ENCODE results near the gene ZNF565.
"Not testable (repeated sequence)": the region's sequence is repeated elsewhere in the genome, so short reads cannot be mapped to it uniquely, and the experiment has no call there.

ZNF565 gene

DNA sequence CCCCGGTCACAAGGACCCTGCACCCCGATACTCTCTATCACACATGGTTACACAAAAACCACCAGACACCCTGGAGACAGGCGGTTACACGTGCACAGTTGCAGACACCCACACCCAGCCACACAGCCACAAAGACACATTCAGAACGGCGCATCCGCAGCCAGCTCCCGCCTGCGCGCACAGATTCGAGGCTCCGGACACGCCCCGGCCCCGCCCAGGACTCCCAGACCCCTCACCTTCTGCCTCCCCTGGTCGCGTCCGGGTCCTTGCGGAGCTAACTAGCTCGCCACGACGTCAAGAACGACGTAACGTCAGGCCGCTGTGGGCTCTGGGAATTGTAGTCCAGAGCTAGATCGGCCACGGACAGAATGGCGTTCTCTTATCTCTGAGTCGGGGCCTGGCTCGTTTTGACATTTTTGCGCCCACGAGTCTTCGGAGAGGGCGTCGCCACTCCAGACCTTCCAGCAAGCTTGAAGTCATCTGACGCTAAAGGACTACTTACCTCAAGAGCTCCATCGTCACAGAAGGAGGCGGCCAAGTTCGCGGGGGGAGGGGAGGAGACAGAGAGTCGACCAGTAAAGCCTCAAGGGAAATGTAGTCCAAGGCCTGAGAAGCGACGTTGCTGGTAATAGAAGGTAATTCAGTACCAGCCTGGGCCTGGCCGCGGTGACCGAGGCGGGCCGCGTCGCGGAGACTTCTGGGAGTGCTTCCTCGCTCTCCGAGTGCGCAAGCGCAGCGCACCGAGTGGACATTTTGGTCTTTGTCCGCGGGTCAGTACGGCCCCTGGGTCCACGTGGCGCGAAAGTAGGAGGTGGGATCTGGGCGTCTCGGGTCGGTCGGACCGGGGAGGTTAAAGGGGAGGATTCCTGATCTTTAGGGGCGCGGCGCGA, at the start of gene ZNF565, which contains the start of gene ZNF146:
ZNF565 (minus strand) TSS at position 280 of the 890 bp plus-strand sequence. CDS start 12,680 bp downstream, outside the sequence.
ZNF146 (plus strand) TSS at position 721 of the 890 bp plus-strand sequence. CDS start 21,335 bp downstream, outside the sequence.
- DNase-seq, result peak; percentile 97 to 98

DNA sequence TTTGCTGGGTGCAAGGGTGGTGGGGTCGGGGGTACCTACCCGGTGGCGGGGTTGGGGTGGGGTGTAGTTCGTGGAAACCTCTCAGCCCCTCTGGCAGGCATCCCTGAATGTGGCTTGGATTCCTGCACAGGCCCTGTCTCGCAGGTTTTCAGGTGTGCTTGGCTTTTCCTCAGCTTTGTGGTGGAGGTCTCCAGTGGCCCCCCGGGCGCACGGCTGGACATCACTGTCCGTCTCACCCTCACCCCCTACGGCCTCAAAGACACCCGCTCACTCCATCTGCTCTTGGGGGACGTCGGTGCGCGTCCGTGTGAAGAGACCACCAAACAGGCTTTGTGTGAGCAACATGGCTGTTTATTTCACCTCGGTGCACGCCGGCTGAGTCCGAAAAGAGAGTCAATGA, 44.7 kb upstream of the ZNF565 start:
- no peak for DNase-seq

DNA sequence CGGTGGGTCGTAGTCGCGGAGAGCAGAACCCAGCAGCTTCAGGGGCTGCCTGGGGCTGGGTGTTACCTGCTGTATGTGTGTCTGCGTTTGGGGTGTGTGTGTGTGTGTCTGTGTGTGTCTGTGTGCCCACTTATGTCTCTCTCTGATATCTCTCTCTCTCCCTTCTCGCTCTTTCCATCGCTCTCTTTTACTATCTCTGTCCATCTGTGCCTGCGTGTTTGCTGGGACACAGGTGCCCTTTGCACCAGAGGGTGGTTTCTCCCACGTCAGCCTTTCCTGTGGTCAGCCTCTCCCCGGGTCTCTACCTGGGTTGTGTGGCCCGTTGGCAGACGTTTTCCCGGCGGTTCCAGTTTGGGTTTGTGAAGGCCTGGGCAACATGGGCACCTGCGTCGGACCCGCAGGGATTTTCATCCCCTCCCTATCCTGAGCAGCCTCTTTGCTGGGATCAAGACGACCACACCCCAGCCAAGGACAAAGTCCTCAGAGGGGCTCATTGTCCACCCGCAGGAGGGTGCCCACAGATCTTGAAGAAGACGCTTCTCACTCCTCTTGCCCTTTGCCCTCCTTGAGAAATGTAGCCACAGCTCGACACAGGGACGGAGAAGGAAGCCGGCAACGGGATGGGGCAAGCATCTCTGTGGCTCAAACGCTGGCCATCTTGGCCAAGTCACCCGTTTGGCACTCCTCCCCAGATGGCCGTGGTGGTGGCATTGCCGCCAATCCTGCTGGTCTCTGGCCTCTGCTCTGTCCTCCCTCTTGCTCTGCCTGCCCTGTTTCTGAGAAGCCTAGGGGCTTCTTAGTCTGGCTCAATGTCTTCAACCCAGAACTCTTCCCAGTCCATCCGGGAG, 43.8 kb upstream of the ZNF565 start:
- DNase-seq, result no peak

DNA sequence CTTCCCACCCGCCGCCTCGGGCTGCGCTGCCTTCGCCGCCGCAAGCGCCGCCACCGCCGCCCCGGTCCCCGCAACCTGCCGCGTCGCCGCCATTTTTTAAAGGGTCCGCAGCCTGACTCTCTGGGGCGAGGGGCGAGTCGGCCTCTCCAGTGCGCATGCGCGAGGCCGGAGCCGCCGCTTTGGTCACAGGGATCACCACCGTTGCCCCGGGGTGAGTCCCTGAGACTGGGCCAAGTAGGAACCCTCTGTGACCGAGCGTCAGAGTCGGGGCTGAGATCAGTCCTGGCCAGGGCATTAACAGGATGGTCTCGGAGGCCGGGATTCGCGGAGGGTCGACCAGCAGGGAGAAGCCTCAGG, 43.0 kb upstream of the ZNF565 start:
- no peak for DNase-seq

DNA sequence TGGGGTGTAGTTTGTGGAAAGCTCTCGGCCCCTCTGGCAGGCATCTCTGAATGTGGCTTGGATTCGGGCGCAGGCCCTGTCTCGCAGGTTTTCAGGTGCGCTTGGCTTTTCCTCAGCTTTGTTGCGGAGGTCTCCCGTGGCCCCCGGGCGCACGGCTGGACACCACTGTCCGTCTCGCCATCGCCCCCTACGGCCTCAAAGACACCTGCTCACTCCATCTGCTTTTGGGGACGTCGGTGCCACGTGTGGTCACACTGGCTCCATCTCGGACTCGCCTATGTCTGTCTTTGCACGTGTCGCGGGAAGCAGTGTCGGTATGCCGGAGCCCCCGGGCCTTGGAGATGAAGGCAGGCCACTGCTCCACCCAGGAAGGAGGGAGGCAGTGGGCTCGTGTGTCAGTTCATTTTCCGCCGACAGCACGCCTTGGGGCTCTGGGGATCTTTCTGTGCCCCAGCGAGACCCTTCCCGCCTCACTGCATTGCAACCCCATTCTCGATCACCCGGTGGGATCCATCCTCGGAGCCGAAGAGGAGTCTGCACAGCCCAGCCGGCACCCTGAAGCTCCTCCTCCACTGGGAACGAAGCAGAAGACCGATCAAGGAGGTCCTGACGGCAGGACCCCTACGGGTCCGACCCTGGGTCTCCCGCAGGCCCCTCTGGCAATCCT, 42.5 kb upstream of the ZNF565 start:
- DNase-seq, result no peak

DNA sequence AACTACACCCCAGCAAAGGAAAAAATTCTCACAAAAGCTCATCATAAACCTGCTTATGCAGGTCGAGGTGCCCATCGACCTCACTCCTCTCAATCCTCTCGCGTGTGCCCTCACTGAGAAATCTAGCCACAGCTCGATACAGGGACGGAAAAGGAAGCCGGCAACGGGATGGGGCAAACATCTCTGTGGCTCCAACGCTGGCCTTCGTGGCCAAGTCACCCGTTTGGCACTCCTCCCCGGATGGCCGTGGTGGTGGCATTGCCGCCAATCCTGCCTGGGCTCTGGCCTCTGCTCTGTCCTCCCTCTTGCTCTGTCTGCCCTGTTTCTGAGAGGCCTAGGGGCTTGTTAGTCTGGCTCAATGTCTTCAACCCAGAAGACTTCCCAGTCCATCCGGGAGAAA, 41.6 kb upstream of the ZNF565 start:
- DNase-seq, result no peak

DNA sequence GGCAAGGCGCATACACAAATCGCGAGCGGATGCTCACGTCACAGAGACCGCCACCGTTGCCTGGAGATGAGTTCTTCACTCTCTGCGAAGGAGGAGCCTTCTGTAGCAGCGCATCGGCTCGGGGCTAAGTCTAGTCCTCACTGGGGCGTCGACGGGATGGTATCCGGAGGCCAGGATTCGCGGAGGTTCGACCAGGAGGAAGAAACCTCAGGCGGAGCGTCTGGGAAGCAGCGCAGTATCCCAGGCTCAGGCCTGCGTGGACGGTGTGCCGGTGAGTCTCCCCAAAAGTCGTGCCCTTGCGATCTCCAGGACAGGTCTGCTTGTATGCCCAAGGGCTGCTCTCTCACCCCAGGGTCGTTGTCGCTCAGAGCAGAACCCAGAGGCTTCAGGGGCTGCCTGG, 40.9 kb upstream of the ZNF565 start:
- no peak for DNase-seq

DNA sequence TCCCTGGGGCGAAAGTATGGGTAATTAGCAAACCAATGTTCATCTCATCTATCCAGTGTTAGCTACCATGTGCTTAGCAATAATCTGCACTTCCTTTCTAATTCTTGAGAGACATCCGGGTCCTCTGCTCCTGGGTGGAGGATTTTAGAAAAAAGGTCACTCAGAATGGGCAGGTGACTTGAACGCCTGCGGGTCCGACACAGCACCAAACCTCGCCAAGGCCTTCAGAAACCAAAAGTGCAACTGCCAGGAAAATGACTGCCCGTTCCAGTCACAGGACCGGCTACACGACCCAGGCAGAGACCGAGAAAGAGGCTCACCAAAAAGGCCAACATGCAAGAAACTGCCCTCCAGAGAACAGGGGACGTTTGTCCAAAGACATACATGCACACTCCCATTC, 40.4 kb upstream of the ZNF565 start:
- no peak for DNase-seq

DNA sequence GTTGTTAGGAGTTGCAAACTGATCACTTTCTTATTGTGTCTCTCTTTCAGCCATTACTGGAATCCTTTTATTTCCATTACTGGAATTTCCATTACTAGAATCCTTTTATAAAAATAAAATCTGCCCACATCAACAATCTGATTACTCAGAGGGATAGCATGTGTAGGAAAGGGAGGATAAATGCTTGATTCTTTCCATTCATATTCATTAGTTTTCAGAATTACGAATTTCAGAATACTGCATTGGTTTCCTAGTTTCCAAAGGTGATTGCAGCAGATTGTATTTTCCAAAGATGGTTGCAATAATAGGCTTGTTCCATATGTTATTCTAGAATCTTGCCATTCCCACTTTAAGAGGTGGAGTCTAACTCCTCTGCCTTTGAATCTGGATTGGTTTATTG, 37.6 kb upstream of the ZNF565 start:
- no peak for DNase-seq

DNA sequence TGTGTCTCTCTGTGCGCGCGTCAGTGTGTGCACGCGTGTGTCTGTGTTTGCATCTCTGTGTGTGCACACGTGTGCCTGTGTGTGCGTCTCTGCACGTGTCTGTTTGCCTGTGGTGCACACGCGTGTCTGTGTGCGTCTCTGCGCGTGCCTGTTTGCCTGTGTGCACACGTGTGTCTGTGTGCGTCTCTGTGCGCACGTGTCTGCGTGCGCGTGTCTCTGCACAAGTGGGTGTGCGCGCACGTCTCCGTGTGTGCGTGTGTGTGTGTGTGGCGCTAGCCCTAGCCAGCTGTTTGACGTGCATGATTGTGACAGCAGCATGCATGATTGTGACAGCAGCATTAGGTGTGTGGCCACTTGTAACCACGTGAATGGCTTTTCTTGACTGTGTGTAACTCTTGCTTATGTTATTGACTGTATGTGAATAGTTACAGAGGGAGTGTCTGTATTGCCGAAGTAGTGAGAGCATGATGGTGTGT, 31.6 kb upstream of the ZNF565 start:
- no peak for DNase-seq

DNA sequence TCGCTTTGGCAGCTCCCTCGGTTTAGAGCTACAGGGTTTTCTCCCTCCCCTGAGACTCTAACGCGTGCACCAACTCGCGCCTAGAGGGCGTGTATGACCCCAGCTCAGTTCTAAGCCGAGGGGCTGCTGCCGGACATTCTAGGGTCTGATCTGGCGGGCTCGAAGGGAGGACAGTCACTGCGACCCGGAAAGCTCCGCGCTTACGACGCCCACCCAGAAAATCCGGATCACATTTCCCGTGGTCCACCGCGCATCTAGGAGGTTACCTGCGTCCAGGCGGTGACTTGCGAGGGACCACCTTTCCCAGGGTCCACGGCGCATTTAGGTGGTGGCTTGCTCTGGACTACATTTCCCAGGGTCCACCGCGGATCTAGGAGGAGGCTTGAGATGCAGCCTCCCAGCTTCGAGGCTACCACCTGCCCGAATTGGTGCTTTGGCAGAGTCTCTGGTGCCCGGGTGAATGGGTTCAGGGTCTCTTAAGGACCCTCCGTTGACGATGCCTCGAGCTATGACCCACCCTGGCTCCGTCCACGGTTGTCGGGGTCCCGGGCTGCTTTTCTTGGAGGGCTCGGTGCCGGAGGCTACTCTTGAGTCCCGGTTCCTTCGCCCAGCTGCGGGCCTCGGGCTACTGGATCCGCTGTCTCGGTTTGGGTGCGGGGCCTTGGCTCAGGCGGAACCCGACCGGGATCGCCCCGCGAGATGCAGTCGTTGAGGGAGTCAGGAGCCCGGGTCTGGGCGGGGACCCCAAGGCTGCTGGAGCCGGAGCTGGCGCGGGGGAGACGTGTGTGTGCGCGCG, 30.9 kb upstream of the ZNF565 start:
- no peak for DNase-seq

DNA sequence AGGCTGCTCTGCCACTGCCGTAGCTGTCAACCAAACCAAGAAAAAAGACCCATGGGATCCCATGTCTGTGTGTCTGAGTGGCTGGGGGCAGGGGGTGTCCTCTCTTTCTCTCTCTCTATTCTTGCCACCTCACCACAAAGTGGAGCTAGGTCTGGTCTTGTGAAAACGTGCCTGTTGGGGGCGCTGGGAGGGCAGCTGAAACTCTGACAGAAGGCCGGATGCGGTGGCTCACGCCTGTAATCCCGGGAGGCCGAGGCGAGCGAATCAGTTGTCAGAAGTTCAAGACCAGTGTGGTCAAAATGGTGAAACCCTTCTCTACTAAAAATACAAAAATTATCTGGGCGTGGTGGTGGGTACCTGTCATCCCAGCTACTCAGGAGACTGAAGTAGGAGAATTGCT, 29.6 kb upstream of the ZNF565 start:
- DNase-seq, result no peak

DNA sequence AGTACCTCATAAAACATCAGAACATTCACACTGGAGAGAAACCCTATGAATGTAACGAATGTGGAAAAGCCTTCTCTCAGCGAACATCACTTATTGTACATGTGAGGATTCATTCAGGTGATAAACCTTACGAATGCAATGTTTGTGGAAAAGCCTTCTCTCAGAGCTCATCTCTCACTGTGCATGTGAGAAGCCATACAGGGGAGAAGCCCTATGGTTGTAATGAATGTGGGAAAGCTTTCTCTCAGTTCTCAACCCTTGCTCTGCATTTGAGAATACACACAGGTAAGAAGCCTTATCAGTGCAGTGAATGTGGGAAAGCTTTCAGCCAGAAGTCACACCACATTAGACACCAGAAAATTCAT, 22.5 kb upstream of the ZNF565 start:
- DNase-seq, result no peak

DNA sequence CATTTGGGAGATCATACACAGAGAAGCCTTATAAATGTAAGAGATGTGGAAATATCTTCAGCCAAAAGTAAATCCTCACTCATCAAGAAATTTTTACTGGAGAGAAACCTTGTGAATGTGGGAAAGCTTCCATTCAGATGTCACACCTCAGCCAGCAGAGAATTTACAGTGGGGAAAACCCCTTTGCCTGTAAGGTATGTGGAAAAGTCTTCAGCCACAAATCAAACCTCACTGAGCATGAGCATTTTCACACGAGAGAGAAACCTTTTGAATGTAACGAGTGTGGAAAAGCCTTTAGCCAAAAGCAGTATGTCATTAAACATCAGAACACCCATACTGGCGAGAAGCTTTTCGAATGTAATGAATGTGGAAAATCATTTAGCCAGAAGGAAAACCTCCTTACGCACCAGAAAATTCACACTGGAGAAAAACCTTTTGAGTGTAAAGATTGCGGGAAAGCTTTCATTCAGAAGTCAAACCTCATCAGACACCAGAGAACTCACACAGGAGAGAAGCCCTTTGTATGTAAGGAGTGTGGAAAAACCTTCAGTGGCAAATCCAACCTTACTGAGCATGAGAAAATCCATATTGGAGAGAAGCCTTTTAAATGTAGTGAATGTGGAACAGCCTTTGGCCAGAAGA, 22.0 kb upstream of the ZNF565 start:
- no peak for DNase-seq

DNA sequence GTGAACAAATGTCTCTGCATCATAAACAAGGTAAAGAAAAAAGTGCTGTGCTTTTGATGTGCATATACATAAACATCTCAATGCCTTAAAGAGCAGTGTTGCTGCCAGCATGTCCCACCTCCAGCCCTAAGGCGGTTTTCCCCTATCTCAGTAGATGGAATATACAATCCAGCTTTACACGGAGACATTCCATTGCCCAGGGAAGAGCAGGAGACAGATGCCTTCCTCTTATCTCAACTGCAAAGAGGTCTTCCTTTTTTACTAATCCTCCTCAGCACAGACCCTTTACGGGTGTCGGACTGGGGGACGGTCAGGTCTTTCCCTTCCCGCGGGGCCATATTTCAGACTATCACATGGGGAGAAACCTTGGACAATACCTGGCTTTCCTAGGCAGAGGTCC, 19.2 kb upstream of the ZNF565 start:
- DNase-seq, result not testable (repeated sequence)

DNA sequence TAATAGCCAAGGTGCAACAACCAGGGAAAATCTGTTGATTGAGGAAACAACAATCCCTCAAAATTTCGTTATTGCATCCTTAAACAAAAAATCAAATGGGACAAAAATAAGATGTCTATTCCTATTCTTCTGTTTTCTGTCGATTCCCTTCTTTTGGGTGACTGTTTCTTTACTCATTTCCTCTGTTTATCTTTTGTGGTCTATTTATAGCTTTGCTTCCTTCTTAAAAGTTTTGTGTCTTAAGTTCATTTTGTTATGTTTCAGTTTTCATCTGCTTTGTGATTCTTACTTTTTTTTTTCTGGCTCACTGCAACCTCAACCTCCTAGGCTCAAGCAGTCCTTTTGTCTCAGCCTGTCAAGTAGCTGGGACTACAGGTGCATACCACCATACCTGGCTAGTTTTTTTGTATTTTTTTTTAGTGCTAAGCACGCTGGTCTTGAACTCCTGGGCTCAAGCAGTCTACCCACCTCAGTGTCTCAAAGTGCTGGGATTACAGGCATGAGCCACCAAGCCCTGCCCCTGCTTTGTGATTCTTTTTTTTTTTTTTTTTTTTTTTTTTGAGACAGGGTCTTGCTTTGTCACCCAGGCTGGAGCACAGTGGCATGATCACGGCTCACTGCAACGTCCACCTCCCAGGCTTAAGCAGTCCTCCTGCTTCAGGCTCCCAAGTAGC, 10.9 kb upstream of the ZNF565 start:
- DNase-seq, result no peak

DNA sequence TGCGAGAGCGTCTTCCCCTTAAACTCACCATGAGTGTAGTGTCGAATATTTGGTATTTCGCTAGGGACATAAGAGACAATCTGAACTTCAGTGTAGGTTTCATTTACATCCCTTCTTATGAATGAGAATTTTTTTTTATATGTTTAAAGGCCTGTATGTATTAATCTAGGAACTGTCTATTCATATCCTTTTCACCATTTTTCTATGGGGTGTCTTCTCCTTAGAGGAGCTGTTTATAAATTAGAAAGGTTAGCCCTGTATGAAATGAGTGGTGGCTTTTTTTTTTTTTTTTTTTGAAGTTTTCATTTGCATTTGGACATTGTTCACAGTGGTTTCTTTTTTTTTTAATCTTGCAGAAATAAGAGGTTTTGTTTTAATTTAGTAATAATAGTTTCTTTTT, 8.0 kb upstream of the ZNF565 start:
- no peak for DNase-seq

DNA sequence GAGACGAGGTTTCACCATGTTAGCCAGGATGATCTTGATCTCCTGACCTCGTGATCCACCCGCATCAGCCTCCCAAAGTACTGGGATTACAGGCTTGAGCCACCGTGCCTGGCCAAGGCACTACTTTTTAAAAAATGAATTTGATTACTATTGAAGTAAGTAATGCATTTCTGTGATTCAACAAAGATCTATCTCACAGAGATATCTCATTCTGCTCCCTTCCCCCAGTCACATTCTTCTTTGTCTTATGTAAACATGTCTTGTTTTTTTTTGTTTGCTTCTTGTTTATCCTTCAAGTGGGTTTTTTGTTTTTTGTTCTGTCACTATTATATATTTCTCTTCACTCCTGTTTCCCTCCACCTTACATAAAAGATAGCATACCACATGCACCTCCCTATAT, 7.0 kb upstream of the ZNF565 start:
- DNase-seq, result no peak

DNA sequence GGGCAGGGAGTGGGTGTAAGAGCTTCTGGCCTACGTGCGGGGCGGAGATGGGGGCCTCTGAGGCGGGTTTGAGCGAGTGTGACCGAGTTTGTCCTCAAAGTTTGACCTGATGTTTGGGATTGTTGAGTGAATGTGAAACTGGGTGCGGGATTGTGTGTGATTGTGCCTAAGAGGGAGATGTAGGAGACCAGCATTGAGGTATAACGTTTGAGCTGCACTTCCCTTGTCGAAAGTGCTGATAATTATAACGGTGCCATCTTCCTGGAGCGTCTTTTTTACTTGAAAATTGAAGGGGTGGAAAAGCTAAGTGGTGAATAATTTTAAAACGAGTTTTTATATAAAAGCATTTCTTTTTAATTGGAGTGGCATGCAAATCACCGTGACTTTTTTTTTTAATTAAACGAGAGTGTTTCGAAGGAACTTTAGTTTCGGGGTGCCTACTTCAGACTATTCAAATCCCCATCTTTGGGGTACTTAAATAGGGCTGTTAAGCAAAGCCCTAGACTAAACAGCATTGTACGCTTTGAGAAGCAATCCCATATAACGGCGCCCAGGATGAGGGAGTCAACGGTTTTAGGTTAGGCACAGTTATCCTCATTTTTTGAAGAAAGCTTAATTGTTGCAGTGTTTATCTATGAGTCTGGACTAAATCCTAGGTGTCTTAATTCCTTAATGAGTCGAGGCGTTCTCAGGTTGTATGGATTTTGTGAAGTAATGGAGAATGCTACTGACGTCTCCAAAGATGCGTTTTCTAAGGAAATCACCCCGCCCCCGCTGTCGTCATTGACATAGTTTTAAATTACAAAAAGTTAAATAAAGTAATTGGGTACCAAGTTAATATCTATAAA, 1.0 kb upstream of the ZNF565 start:
- no peak for DNase-seq

DNA sequence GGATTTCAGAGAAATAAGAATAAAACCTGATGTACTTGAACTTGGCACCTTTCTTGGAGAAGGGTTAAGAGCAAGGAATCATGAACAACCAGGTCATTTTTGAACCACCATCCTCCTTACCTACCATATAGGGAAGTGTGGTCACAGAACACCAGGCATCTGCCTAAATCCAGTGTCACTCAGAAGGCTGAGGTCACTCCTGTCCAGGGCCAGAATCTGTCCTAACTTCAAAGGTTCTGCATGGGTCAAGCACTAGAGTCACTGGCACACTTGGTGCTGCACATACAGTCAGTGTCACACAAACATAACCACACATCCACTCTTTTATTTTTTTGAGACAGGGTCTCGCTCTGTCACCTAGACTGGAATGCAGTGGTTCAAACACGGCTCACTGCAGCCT, 1.6 kb downstream of the ZNF565 start:
- no peak for DNase-seq

All from SHP77 (cell line).